A673 (cell line): ENCODE data around the gene HSDL2. TPM values are rescaled to one million over a fixed set of nuclear protein-coding genes. Genes with fewer than 3 reads are reported as not detected.

Experiments
- BruUV-seq: library from RNA; stranded (reverse); fragments of 400-500 nt; replicated peaks from 2 replicates; lab custom pipeline; 2021; lab: Mats Ljungman, UMichigan
- CTCF ChIA-PET: fragments of 300-600 bp; sonication (Branson Sonifier 250); formaldehyde crosslinking; loops from one replicate; lab custom pipeline; 2022; ENCODE audit warnings: antibody characterized with exemption; lab: Charles Lee
- POLR2A ChIA-PET: fragments of 300-600 bp; sonication (Branson Sonifier 250); formaldehyde crosslinking; loops from one replicate; lab custom pipeline; 2022; ENCODE audit warnings: antibody characterized with exemption; ENCODE audit not compliant: low non-redundant PET; lab: Charles Lee
- DNase-seq: peaks from one replicate; pipeline ENCODE4 v3.0.0-alpha.2; 2015; ENCODE audit warnings: low spot score
- H3K27ac ChIP-seq: fragments of 200-600 bp; sonication (generic); 2 replicates; pipeline ENCODE4 v1.5.1; 2016; ENCODE audit warnings: mixed run types, low read depth, mild to moderate bottlenecking, mixed read lengths, antibody characterized with exemption, low read length; ENCODE audit not compliant: poor library complexity, severe bottlenecking
- H3K27me3 ChIP-seq: fragments of 200-600 bp; sonication (generic); replicated peaks from 2 replicates; pipeline ENCODE4 v1.6.1; 2017; ENCODE audit warnings: mixed run types, low read depth, mild to moderate bottlenecking, mixed read lengths, antibody characterized with exemption, low read length; ENCODE audit not compliant: insufficient read depth, poor library complexity
- H3K36me3 ChIP-seq: fragments of 200-600 bp; sonication (generic); 2 replicates; pipeline ENCODE4 v1.6.1; 2016; ENCODE audit warnings: mixed run types, mild to moderate bottlenecking, mixed read lengths, antibody characterized with exemption, low read length; ENCODE audit not compliant: insufficient read depth, poor library complexity, severe bottlenecking
- H3K4me1 ChIP-seq: fragments of 200-600 bp; sonication (generic); 2 replicates; pipeline ENCODE4 v1.6.1; 2017; ENCODE audit warnings: mixed run types, mild to moderate bottlenecking, mixed read lengths, antibody characterized with exemption, low read length; ENCODE audit not compliant: insufficient read depth, poor library complexity, severe bottlenecking
- H3K4me3 ChIP-seq: fragments of 200-600 bp; sonication (generic); 2 replicates; pipeline ENCODE4 v1.5.1; 2016; ENCODE audit warnings: low read depth, mixed run types, mild to moderate bottlenecking, mixed read lengths, low read length; ENCODE audit not compliant: poor library complexity, severe bottlenecking
- H3K9me3 ChIP-seq: fragments of 200-600 bp; sonication (generic); 2 replicates; pipeline ENCODE4 v1.6.1; 2016; ENCODE audit warnings: mixed run types, low read depth, mild to moderate bottlenecking, mixed read lengths, antibody characterized with exemption, low read length; ENCODE audit not compliant: poor library complexity, severe bottlenecking
- CTCF ChIP-seq: fragments of 300-800, 200-600 bp; sonication (generic); conservative IDR thresholded peaks from 2 replicates; pipeline ENCODE4 v1.5.1; 2017; ENCODE audit warnings: low read depth, mild to moderate bottlenecking, antibody characterized with exemption, low read length, moderate library complexity, mixed read lengths
- EZH2 ChIP-seq: fragments of 200-600 bp; sonication (generic); IDR thresholded peaks from 2 replicates; pipeline ENCODE4 v1.6.1; 2017; ENCODE audit warnings: borderline replicate concordance, low read depth, mild to moderate bottlenecking, mixed read lengths, antibody characterized with exemption, low read length; ENCODE audit not compliant: poor library complexity, severe bottlenecking
- intact Hi-C: fragments of 100-400 bp; cut with micrococcal nuclease; formaldehyde crosslinking; loops from one replicate; pipeline ENCODE4 v1.10.0; 2022; ENCODE audit not compliant: unreplicated experiment
- total RNA-seq: library from RNA; stranded (reverse); gene quantifications from 2 replicates; pipeline ENCODE4 v1.2.3, GENCODE V29; 2021

Gene HSDL2
- total RNA-seq, 1 experiment from 2014 or later, result 28.2 TPM

- no peak for DNase-seq
- no peaks in the 10 kb centered on the region for H3K27me3 ChIP-seq
- no peaks in the 10 kb centered on the region for H3K36me3 ChIP-seq
- ChIA-PET CTCF (no interaction called here), POLR2A (no interaction called here)
- BruUV-seq, result no TSS peak
- no peak overlapping the region for H3K4me3 ChIP-seq
- no peak overlapping the region for H3K27ac ChIP-seq
- TF ChIP-seq EZH2 (no peak), CTCF (no peak)
- H3K9me3 ChIP-seq, result no peaks in the 10 kb centered on the region
- intact Hi-C loops, result no loop called here
- H3K4me1 ChIP-seq, result no peaks in the 10 kb centered on the region
Observed at GRCh38 chr9:112420208-112420607, 40.3 kb downstream of the HSDL2 start.

- Histone ChIP-seq H3K27me3 (no peaks in the 10 kb centered on the region), H3K27ac (no peak overlapping the region), H3K9me3 (no peaks in the 10 kb centered on the region), H3K4me3 (no peak overlapping the region), H3K36me3 (no peaks in the 10 kb centered on the region), H3K4me1 (no peaks in the 10 kb centered on the region)
- CTCF ChIA-PET, result no interaction called here
- intact Hi-C loops, result no loop called here
- TF ChIP-seq EZH2 (no peak), CTCF (no peak)
- POLR2A ChIA-PET, result no interaction called here
- no TSS peak for BruUV-seq
- no peak for DNase-seq
Observed at GRCh38 chr9:112421771-112422222, 41.9 kb downstream of the HSDL2 start.

GRCh38 chr9:112422417-112423148 lies 42.7 kb downstream of the HSDL2 start:
- H3K36me3 ChIP-seq, result no peaks in the 10 kb centered on the region
- ChIA-PET POLR2A (no interaction called here), CTCF (no interaction called here)
- no peaks in the 10 kb centered on the region for H3K4me1 ChIP-seq
- H3K9me3 ChIP-seq, result no peaks in the 10 kb centered on the region
- H3K27ac ChIP-seq, result no peak overlapping the region
- no peak overlapping the region for H3K4me3 ChIP-seq
- H3K27me3 ChIP-seq, result no peaks in the 10 kb centered on the region
- no peak for DNase-seq
- TF ChIP-seq EZH2 (no peak), CTCF (no peak)
- no TSS peak for BruUV-seq
- intact Hi-C loops, result no loop called here
